ENCODE results near the gene SOX14. TPM values are rescaled to one million over a fixed set of nuclear protein-coding genes. Genes with fewer than 3 reads are reported as not detected.

The SOX14 gene
- total and polyA plus RNA-seq, 2 experiments from 2014 or later = 0.39 TPM; not detected in 1

GRCh38 chr3:137746808-137747207 is 17.3 kb upstream of the SOX14 start:
- no peaks in the 10 kb centered on the region for H4K20me1 ChIP-seq (replicated peaks; ENCODE audit: insufficient read depth)
- H3K36me3 Mint-ChIP-seq (ENCODE audit: low read depth) = no peaks in the 10 kb centered on the region
- H3K79me2 ChIP-seq (replicated peaks; ENCODE audit: insufficient read depth) = no peaks in the 10 kb centered on the region
- peak; percentile 76 for ATAC-seq
- H3K9me2 ChIP-seq (ENCODE audit: insufficient read depth) = no peaks in the 10 kb centered on the region
- no peak overlapping the region for H3K4me3 Mint-ChIP-seq
- H3K27ac ChIP-seq (ENCODE audit: low read depth) = no peak overlapping the region
- no peak overlapping the region for H2AFZ ChIP-seq
- H3K27ac Mint-ChIP-seq = no peak overlapping the region
- no peak overlapping the region for H3K4me3 ChIP-seq
- H3K4me1 Mint-ChIP-seq = peaks cover 11% of the 10 kb centered on the region
- peak; percentile 58 for DNase-seq (ENCODE audit: low spot score)
- peaks cover 11% of the 10 kb centered on the region; the same call in 1 of the 2 replicates for H3K4me1 ChIP-seq (ENCODE audit: insufficient read depth)
- no peak overlapping the region for H3K4me2 ChIP-seq
- no peaks in the 10 kb centered on the region for H3K36me3 ChIP-seq (ENCODE audit: insufficient read depth)
- TF ChIP-seq CTCF (conservative IDR thresholded peaks at IDR 0.05; ENCODE audit: low read depth in 2 of 2) (peak; percentile 15 to 28; a peak in 2 of 4 replicates), EZH2 (IDR thresholded peaks at IDR 0.05; ENCODE audit: low read depth, unreplicated experiment) (no peak), REST (IDR thresholded peaks at IDR 0.05; ENCODE audit: unreplicated experiment) (no peak)
- H3K27me3 Mint-ChIP-seq (ENCODE audit: insufficient read depth, low read depth, poor library complexity) = peaks cover 2% of the 10 kb centered on the region
- H3K27me3 ChIP-seq (ENCODE audit: insufficient read depth) = no peaks in the 10 kb centered on the region
- no peaks in the 10 kb centered on the region for H3K9me3 Mint-ChIP-seq
- no peaks in the 10 kb centered on the region for H3F3A ChIP-seq (replicated peaks; ENCODE audit: low read depth)

- Histone ChIP-seq H4K20me1 (replicated peaks; ENCODE audit: insufficient read depth) (peaks cover 16% of the 10 kb centered on the region), H3K27me3 (ENCODE audit: insufficient read depth) (peaks cover 74% of the 10 kb centered on the region), H2AFZ (no peak overlapping the region), H3K9me2 (ENCODE audit: insufficient read depth) (no peaks in the 10 kb centered on the region), H3K4me3 (peak overlapping the region; percentile 37), H3K4me1 (ENCODE audit: insufficient read depth) (peaks cover 42% of the 10 kb centered on the region), H3K79me2 (replicated peaks; ENCODE audit: insufficient read depth) (no peaks in the 10 kb centered on the region), H3K4me2 (peak overlapping the region; percentile 82; the same call in 1 of the 2 replicates), H3K27ac (ENCODE audit: low read depth) (no peak overlapping the region), H3F3A (replicated peaks; ENCODE audit: low read depth) (peaks cover 22% of the 10 kb centered on the region; the same call in 1 of the 2 replicates), H3K36me3 (ENCODE audit: insufficient read depth) (no peaks in the 10 kb centered on the region)
- H3K4me1 Mint-ChIP-seq = peaks cover 44% of the 10 kb centered on the region
- peaks cover 67% of the 10 kb centered on the region for H3K27me3 Mint-ChIP-seq (ENCODE audit: insufficient read depth, low read depth, poor library complexity)
- no peaks in the 10 kb centered on the region; the same call in 2 of the 3 replicates for H3K36me3 Mint-ChIP-seq (ENCODE audit: low read depth)
- DNase-seq (ENCODE audit: low spot score) (no peak), ATAC-seq (no peak)
- no peak overlapping the region for H3K27ac Mint-ChIP-seq
- H3K4me3 Mint-ChIP-seq = no peak overlapping the region
- peaks cover 12% of the 10 kb centered on the region; the same call in 2 of the 3 replicates for H3K9me3 Mint-ChIP-seq
- TF ChIP-seq ETS1 (IDR thresholded peaks at IDR 0.05) = no peak
- no peak for TF ChIP-seq POLR2AphosphoS5 (IDR thresholded peaks at IDR 0.05; ENCODE audit: low read depth)
- TF ChIP-seq EZH2 (IDR thresholded peaks at IDR 0.05; ENCODE audit: low read depth, unreplicated experiment) = no peak
- TF ChIP-seq EZH2phosphoT487 (IDR thresholded peaks at IDR 0.05; ENCODE audit: unreplicated experiment) = no peak
- TF ChIP-seq ZNF462 (CRISPR knock-in tag; IDR thresholded peaks at IDR 0.05) = no peak
- no peak for TF ChIP-seq ZNF331 (CRISPR knock-in tag; IDR thresholded peaks at IDR 0.05; ENCODE audit: low read depth)
Measured at GRCh38 chr3:137759505-137759904, 4.6 kb upstream of the SOX14 start.

Measured in GM23338 (cell line).